C4-2B (cell line): ENCODE data around the gene MPL.

Experiments used
- H3K27ac ChIP-seq: fragments of 450-650 bp; 2 replicates; pipeline ENCODE4 v1.5.1; 2017
- ZFX ChIP-seq: fragments of 450-650 bp; IDR thresholded peaks from 2 replicates; pipeline ENCODE4 v1.6.1; 2017
- TF ChIP-seq, protein P1 (sequence below): fragments of 450-650 bp; conservative IDR thresholded peaks from 2 replicates; pipeline ENCODE4 v1.5.1; 2017; ENCODE audit warnings: mild to moderate bottlenecking

The MPL gene

DNA sequence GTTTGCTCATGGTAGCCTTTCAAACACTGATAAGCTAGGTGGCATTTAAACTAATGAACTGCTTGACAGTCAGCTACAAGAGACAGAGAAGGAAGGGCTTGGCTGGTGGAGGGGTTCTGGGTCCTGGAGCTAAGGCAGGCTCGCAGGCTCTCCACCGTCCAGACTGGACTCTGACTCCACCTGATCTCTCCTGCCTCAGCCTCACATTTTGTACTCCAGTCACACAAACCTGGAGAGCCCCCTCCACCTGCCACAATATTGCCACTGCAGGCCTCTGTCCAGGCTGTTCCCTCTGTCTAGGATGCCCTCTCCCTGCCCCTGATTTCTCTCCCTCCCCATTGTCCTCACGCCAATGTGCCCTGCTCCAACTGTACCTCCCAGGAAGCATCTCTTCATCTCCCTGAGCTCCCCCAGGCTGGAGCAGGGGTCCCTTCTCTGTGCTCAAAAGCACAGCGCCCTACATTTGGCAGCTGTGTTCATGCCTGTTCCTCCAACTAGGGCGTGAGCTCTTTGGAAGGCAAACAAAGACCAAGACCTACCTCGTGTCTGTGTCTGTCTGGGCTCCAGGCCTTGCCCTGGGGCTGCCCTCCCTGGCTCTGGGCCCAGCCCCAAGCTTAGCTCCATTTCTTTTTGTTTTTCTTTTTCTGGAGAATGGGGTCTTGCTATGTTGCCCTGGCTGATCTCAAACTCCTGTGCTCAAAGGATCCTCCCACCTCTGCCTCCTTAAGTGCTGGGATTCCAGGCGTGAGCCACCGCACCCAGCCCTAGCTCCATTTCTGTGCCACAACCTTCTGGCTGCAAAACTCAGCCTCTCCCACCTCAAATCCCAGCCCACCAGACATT, 33.9 kb upstream of the MPL start:
- no peak overlapping the region for H3K27ac ChIP-seq
- TF ChIP-seq ZFX, result no peak
- TF ChIP-seq, protein P1, sequence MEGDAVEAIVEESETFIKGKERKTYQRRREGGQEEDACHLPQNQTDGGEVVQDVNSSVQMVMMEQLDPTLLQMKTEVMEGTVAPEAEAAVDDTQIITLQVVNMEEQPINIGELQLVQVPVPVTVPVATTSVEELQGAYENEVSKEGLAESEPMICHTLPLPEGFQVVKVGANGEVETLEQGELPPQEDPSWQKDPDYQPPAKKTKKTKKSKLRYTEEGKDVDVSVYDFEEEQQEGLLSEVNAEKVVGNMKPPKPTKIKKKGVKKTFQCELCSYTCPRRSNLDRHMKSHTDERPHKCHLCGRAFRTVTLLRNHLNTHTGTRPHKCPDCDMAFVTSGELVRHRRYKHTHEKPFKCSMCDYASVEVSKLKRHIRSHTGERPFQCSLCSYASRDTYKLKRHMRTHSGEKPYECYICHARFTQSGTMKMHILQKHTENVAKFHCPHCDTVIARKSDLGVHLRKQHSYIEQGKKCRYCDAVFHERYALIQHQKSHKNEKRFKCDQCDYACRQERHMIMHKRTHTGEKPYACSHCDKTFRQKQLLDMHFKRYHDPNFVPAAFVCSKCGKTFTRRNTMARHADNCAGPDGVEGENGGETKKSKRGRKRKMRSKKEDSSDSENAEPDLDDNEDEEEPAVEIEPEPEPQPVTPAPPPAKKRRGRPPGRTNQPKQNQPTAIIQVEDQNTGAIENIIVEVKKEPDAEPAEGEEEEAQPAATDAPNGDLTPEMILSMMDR, result no peak

GRCh38 chr1:43304314-43304681, 33.3 kb upstream of the MPL start:
- no peak overlapping the region for H3K27ac ChIP-seq
- TF ChIP-seq, protein P1, result no peak
- no peak for TF ChIP-seq ZFX

GRCh38 chr1:43304771-43305300, 32.8 kb upstream of the MPL start:
- TF ChIP-seq ZFX, result no peak
- TF ChIP-seq, protein P1, result no peak
- H3K27ac ChIP-seq, result no peak overlapping the region

DNA sequence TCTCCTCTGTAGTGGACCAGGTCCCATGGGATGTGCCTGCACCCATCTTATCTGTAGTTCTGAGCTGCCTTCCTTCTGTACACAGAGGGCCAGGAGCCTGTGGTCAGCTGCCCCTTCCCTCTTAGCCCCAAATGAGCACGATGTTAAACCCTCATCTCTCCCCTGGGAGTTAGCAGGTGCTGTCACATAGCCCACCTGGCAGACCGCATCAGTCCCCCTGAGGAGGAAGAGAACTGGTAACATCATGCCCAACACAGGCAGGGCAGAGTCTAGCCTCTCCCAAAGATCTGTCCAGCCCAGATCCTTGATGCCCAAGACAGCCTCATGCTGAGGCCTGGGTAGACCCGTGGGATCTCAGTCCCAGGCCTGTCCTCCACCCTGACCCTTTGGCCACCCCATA, 32.2 kb upstream of the MPL start:
- no peak for TF ChIP-seq ZFX
- TF ChIP-seq, protein P1, result no peak

DNA sequence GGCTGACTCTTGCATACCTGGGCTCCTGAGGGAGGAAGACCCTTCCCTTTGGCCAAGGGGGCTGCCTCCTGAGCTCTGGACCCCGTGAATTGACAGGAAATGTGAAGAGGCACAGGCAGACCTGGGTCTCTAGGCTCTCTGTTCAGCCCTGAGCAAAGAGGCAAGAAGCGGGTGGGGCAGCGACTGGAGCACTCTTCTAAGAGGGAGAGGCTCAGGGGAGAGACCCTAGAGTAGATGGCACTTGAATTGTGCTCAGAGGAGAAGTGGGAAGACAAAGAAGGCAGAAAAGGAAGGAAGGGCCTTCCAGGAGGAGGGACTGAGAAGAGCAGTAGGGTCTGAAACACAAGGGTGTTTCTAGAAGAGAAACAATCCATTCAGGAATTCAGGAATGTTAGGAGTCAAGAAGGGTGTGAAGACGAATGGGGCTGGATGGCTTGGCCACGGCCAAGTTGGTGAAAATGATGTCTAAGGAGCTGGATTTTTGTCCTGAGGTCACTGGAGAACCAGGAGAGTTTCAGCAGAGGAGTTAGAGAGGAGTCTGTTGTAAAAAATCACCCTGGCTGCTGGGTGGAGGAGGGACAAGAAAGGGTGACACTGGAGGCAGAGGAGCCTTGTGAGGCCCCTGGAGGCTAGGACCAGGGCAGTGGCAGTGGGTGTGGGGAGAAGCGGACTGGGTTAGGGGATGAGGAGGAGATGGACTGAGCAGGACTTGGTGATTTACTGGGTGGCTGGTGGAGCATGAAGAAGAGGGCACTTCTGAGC, 31.5 kb upstream of the MPL start:
- H3K27ac ChIP-seq, result no peak overlapping the region
- TF ChIP-seq, protein P1, result no peak
- no peak for TF ChIP-seq ZFX

More for the DNA sequence above, 32.2 kb upstream of the MPL start:
- H3K27ac ChIP-seq, result no peak overlapping the region

DNA sequence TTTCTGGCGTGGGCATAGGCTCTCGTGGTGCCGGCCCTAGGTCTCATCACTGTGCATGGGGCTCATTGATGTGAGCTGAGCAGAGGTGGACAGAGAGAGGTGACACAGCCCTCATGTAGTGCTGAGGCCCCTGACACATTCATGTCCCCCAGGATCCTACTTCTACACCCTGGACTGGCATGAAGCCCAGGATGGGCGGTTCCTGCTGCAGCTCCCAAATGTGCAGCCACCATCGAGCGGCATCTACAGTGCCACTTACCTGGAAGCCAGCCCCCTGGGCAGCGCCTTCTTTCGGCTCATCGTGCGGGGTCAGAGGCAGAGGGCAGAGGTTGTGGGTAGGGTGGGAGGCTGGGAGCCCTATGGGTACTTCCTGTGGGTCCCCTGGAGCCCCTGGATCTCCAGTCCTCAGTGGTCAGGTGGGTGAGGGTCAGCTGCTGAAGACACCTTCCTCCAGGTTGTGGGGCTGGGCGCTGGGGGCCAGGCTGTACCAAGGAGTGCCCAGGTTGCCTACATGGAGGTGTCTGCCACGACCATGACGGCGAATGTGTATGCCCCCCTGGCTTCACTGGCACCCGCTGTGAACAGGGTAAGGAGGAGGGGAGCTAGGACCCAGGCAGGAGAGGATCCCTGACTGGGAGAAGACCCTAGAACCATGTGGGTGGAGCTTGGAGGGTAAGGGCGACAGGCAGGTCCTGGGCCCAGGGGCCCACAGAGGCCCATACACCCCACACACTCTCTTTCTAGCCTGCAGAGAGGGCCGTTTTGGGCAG, 30.7 kb upstream of the MPL start:
- TF ChIP-seq, protein P1, result no peak
- no peak for TF ChIP-seq ZFX

More for the DNA sequence above, 30.7 kb upstream of the MPL start:
- H3K27ac ChIP-seq, result no peak overlapping the region
